Epithelial cell of prostate (primary cell): ENCODE data around the gene CTDSPL.

Source experiments
- DNase-seq: peaks from one replicate; pipeline ENCODE4 v3.0.0-alpha.2; 2011; ENCODE audit warnings: low read depth, low spot score
- H3K27ac ChIP-seq: fragments of 450-650 bp; 2 replicates; pipeline ENCODE4 v1.5.1; 2017; ENCODE audit warnings: mild to moderate bottlenecking

Gene CTDSPL

GRCh38 chr3:37887824-37888223 lies 26.1 kb downstream of the CTDSPL start:
- no peak for DNase-seq

GRCh38 chr3:37888421-37888820 lies 26.7 kb downstream of the CTDSPL start:
- no peak for DNase-seq
- no peak overlapping the region for H3K27ac ChIP-seq

More at GRCh38 chr3:37887824-37888223, 26.1 kb downstream of the CTDSPL start:
- H3K27ac ChIP-seq: no peak overlapping the region

GRCh38 chr3:37890522-37890921 lies 28.8 kb downstream of the CTDSPL start:
- no peak for DNase-seq

GRCh38 chr3:37891227-37891626 lies 29.5 kb downstream of the CTDSPL start:
- no peak for DNase-seq
- H3K27ac ChIP-seq: no peak overlapping the region

More at GRCh38 chr3:37890522-37890921, 28.8 kb downstream of the CTDSPL start:
- H3K27ac ChIP-seq: no peak overlapping the region

GRCh38 chr3:37892927-37893600 lies 31.4 kb downstream of the CTDSPL start:
- H3K27ac ChIP-seq: no peak overlapping the region
- DNase-seq: no peak

GRCh38 chr3:37896827-37897226 lies 35.1 kb downstream of the CTDSPL start:
- H3K27ac ChIP-seq: no peak overlapping the region
- DNase-seq: no peak

GRCh38 chr3:37897763-37898162 lies 36.1 kb downstream of the CTDSPL start:
- DNase-seq: no peak
- H3K27ac ChIP-seq: no peak overlapping the region

GRCh38 chr3:37898424-37898823 lies 36.7 kb downstream of the CTDSPL start:
- no peak overlapping the region for H3K27ac ChIP-seq
- no peak for DNase-seq

- DNase-seq: no peak
- no peak overlapping the region for H3K27ac ChIP-seq
Observed at GRCh38 chr3:37899101-37899707, 37.5 kb downstream of the CTDSPL start.

GRCh38 chr3:37899711-37900306 lies 38.1 kb downstream of the CTDSPL start:
- DNase-seq: no peak
- no peak overlapping the region for H3K27ac ChIP-seq

- no peak overlapping the region for H3K27ac ChIP-seq
- no peak for DNase-seq
Observed at GRCh38 chr3:37901721-37902120, 40.0 kb downstream of the CTDSPL start.

GRCh38 chr3:37902674-37903073 lies 41.0 kb downstream of the CTDSPL start:
- DNase-seq: no peak
- H3K27ac ChIP-seq: no peak overlapping the region

GRCh38 chr3:37903320-37903719 lies 41.6 kb downstream of the CTDSPL start:
- H3K27ac ChIP-seq: no peak overlapping the region
- DNase-seq: no peak

- no peak for DNase-seq
- peak overlapping the region; percentile 58 for H3K27ac ChIP-seq
Observed at GRCh38 chr3:37903734-37904133, 42.1 kb downstream of the CTDSPL start.

- DNase-seq: no peak
- peak overlapping the region; percentile 58 for H3K27ac ChIP-seq
Observed at GRCh38 chr3:37904601-37905000, 42.9 kb downstream of the CTDSPL start.

GRCh38 chr3:37905346-37905745 lies 43.7 kb downstream of the CTDSPL start:
- peak overlapping the region; percentile 58 for H3K27ac ChIP-seq
- DNase-seq: no peak

GRCh38 chr3:37905987-37906674 lies 44.5 kb downstream of the CTDSPL start:
- no peak overlapping the region for H3K27ac ChIP-seq
- no peak for DNase-seq

- no peak overlapping the region for H3K27ac ChIP-seq
- DNase-seq: no peak
Observed at GRCh38 chr3:37906734-37907282, 45.1 kb downstream of the CTDSPL start.

GRCh38 chr3:37907371-37907770 lies 45.7 kb downstream of the CTDSPL start:
- no peak for DNase-seq
- H3K27ac ChIP-seq: no peak overlapping the region

GRCh38 chr3:37907906-37908305 lies 46.2 kb downstream of the CTDSPL start:
- DNase-seq: no peak
- H3K27ac ChIP-seq: no peak overlapping the region
